ENCODE data around the gene BBX. TPM values are rescaled to one million over a fixed set of nuclear protein-coding genes. Genes with fewer than 3 reads are reported as not detected.

BBX gene
- total and polyA plus RNA-seq, 7 experiments from 2014 or later, result 44.3 to 120 (median 93.4) TPM

GRCh38 chr3:107775974-107776373 lies 253.2 kb downstream of the BBX start:
- Mint-ChIP-seq H3K27me3 (no peaks in the 10 kb centered on the region), H3K27ac (no peak overlapping the region), H3K36me3 (peaks cover 0 to 51% (median 37%) of the 10 kb centered on the region in 5 donors), H3K4me1 (peaks cover 0 to 7% (median 0%) of the 10 kb centered on the region in 7 donors), H3K9me3 (no peaks in the 10 kb centered on the region), H3K4me3 (no peak overlapping the region)
- intact Hi-C loops (cut with micrococcal nuclease), result no loop called here
- CTCF ChIA-PET, result no interaction called here
- Histone ChIP-seq H3K4me1 (ENCODE audit: control insufficient read depth in 2 of 2, insufficient read depth in 2 of 2, low read length in 2 of 2) (no peaks in the 10 kb centered on the region), H3K27ac (ENCODE audit: low read depth, low read length) (no peak overlapping the region), H3K4me3 (ENCODE audit: low read length) (no peak overlapping the region), H3K36me3 (ENCODE audit: control insufficient read depth in 2 of 3, insufficient read depth in 3 of 3, low read length in 3 of 3) (peaks cover 0 to 45% (median 4%) of the 10 kb centered on the region in 3 experiments), H3K9me3 (ENCODE audit: control insufficient read depth in 2 of 3, low read length in 3 of 3) (no peaks in the 10 kb centered on the region), H3K27me3 (ENCODE audit: control insufficient read depth in 2 of 2, insufficient read depth in 2 of 2, low read length in 2 of 2) (no peaks in the 10 kb centered on the region)
- no peak for ATAC-seq
- POLR2A ChIA-PET, result no interaction called here
- no peak for DNase-seq

DNA sequence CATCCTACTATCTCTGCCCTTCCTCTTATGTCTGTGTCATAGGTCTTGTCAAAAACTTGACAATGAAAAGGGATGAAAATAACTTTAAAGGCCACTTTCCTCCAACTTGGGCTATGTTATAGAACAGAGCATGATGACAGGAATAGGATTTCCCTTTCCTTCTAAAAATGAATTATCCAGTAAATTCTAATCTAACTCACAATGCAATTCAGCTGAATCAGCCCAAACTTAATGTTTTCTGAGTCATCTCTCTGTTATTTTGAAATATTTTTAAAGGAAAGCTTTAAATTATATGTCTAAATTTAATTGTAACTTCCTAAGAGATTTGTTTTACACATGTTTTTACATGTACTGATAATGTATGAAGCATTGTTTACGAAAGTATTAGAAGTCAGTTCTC lies 258.5 kb downstream of the BBX start:
- H3K4me3 Mint-ChIP-seq, result no peak overlapping the region
- H3K36me3 Mint-ChIP-seq, result peaks cover 12 to 66% (median 32%) of the 10 kb centered on the region in 5 donors
- no peak overlapping the region for H3K27ac Mint-ChIP-seq
- Histone ChIP-seq H3K9me3 (ENCODE audit: control insufficient read depth in 2 of 3, low read length in 3 of 3) (no peaks in the 10 kb centered on the region), H3K27me3 (ENCODE audit: control insufficient read depth in 2 of 2, insufficient read depth in 2 of 2, low read length in 2 of 2) (no peaks in the 10 kb centered on the region), H3K36me3 (ENCODE audit: control insufficient read depth in 2 of 3, insufficient read depth in 3 of 3, low read length in 3 of 3) (peaks cover 0 to 38% (median 4%) of the 10 kb centered on the region in 3 experiments), H3K4me3 (ENCODE audit: low read length) (no peak overlapping the region), H3K4me1 (ENCODE audit: control insufficient read depth in 2 of 2, insufficient read depth in 2 of 2, low read length in 2 of 2) (no peaks in the 10 kb centered on the region), H3K27ac (ENCODE audit: low read depth, low read length) (no peak overlapping the region)
- no peaks in the 10 kb centered on the region for H3K4me1 Mint-ChIP-seq
- peaks cover 0 to 2% (median 0%) of the 10 kb centered on the region in 11 donors for H3K9me3 Mint-ChIP-seq
- no peaks in the 10 kb centered on the region for H3K27me3 Mint-ChIP-seq
- DNase-seq (no peak), ATAC-seq (no peak)
- POLR2A ChIA-PET, result no interaction called here
- intact Hi-C loops (cut with micrococcal nuclease), result no loop called here
- CTCF ChIA-PET, result no interaction called here

GRCh38 chr3:107782054-107782453 lies 259.3 kb downstream of the BBX start:
- Histone ChIP-seq H3K36me3 (ENCODE audit: control insufficient read depth in 2 of 3, insufficient read depth in 3 of 3, low read length in 3 of 3) (peaks cover 0 to 37% (median 4%) of the 10 kb centered on the region in 3 experiments), H3K4me1 (ENCODE audit: control insufficient read depth in 2 of 2, insufficient read depth in 2 of 2, low read length in 2 of 2) (no peaks in the 10 kb centered on the region), H3K27ac (ENCODE audit: low read depth, low read length) (no peak overlapping the region), H3K4me3 (ENCODE audit: low read length) (no peak overlapping the region), H3K9me3 (ENCODE audit: control insufficient read depth in 2 of 3, low read length in 3 of 3) (no peaks in the 10 kb centered on the region), H3K27me3 (ENCODE audit: control insufficient read depth in 2 of 2, insufficient read depth in 2 of 2, low read length in 2 of 2) (no peaks in the 10 kb centered on the region)
- H3K9me3 Mint-ChIP-seq, result peaks cover 0 to 2% (median 0%) of the 10 kb centered on the region in 11 donors
- no peaks in the 10 kb centered on the region for H3K27me3 Mint-ChIP-seq
- no peak overlapping the region for H3K27ac Mint-ChIP-seq
- ATAC-seq, result no peak
- H3K36me3 Mint-ChIP-seq, result peaks cover 12 to 70% (median 37%) of the 10 kb centered on the region in 5 donors
- ChIA-PET POLR2A (no interaction called here), CTCF (no interaction called here)
- no peak for DNase-seq
- intact Hi-C loops (cut with micrococcal nuclease), result no loop called here
- no peak overlapping the region for H3K4me3 Mint-ChIP-seq
- H3K4me1 Mint-ChIP-seq, result no peaks in the 10 kb centered on the region

GRCh38 chr3:107790612-107791011 lies 267.9 kb downstream of the BBX start:
- Mint-ChIP-seq H3K4me3 (no peak overlapping the region), H3K27me3 (no peaks in the 10 kb centered on the region), H3K36me3 (peaks cover 6 to 55% (median 30%) of the 10 kb centered on the region in 5 donors), H3K9me3 (peaks cover 0 to under 1% (median 0%) of the 10 kb centered on the region in 11 donors), H3K27ac (peak overlapping the region in 1 of 9 donors; percentile 2), H3K4me1 (peaks cover 0 to 16% (median 8%) of the 10 kb centered on the region in 7 donors)
- Histone ChIP-seq H3K9me3 (ENCODE audit: control insufficient read depth in 2 of 3, low read length in 3 of 3) (no peaks in the 10 kb centered on the region), H3K4me1 (ENCODE audit: control insufficient read depth in 2 of 2, insufficient read depth in 2 of 2, low read length in 2 of 2) (no peaks in the 10 kb centered on the region), H3K27me3 (ENCODE audit: control insufficient read depth in 2 of 2, insufficient read depth in 2 of 2, low read length in 2 of 2) (no peaks in the 10 kb centered on the region), H3K36me3 (ENCODE audit: control insufficient read depth in 2 of 3, insufficient read depth in 3 of 3, low read length in 3 of 3) (peaks cover 0 to 40% (median 0%) of the 10 kb centered on the region in 3 experiments), H3K4me3 (ENCODE audit: low read length) (no peak overlapping the region), H3K27ac (ENCODE audit: low read depth, low read length) (no peak overlapping the region)
- no peak for ATAC-seq
- intact Hi-C loops (cut with micrococcal nuclease), result no loop called here
- ChIA-PET CTCF (no interaction called here), POLR2A (no interaction called here)
- DNase-seq, result no peak

DNA sequence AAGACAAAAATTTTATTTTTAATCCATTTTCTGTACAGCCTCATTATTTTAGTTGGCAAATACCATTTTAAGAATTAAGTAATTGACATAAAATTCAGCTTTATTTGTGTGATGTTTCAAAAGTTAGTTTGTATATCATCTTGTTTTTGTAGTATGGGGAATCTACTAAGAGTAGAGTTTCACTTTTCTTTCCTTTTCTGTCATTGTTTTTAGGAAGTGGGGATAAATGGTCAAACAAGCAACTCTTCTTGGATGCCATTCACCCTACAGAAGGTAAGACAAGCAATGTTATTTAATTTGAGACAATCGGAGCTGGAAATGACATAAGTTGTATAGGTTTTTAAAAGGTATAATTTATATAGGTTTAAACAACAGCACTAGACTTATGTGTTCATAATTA lies 268.3 kb downstream of the BBX start:
- intact Hi-C loops (cut with micrococcal nuclease), result no loop called here
- H3K27me3 ChIP-seq (ENCODE audit: control insufficient read depth in 2 of 2, insufficient read depth in 2 of 2, low read length in 2 of 2), result no peaks in the 10 kb centered on the region
- H3K4me3 ChIP-seq (ENCODE audit: low read length), result no peak overlapping the region
- H3K4me1 ChIP-seq (ENCODE audit: control insufficient read depth in 2 of 2, insufficient read depth in 2 of 2, low read length in 2 of 2), result peaks cover 1% of the 10 kb centered on the region in 2 donors
- no peaks in the 10 kb centered on the region for H3K9me3 ChIP-seq (ENCODE audit: control insufficient read depth in 2 of 3, low read length in 3 of 3)
- H3K36me3 ChIP-seq (ENCODE audit: control insufficient read depth in 2 of 3, insufficient read depth in 3 of 3, low read length in 3 of 3), result peaks cover 0 to 40% (median 0%) of the 10 kb centered on the region in 3 experiments
- Mint-ChIP-seq H3K4me1 (peaks cover 0 to 19% (median 12%) of the 10 kb centered on the region in 7 donors), H3K27me3 (no peaks in the 10 kb centered on the region), H3K36me3 (peaks cover 6 to 54% (median 29%) of the 10 kb centered on the region in 5 donors), H3K9me3 (no peaks in the 10 kb centered on the region), H3K4me3 (no peak overlapping the region), H3K27ac (no peak overlapping the region)
- ChIA-PET CTCF (no interaction called here), POLR2A (interaction anchor here (0.6 kb wide), 1 partner anchor 28 kb away, joined by 3 read pairs; no protein-coding TSS in a partner anchor)
- H3K27ac ChIP-seq (ENCODE audit: low read depth, low read length), result no peak overlapping the region
- ATAC-seq (no peak), DNase-seq (no peak)

GRCh38 chr3:107791450-107791849 lies 268.7 kb downstream of the BBX start:
- ChIA-PET POLR2A (interaction anchor here (0.6 kb wide), 1 partner anchor 27 kb away, joined by 3 read pairs; no protein-coding TSS in a partner anchor), CTCF (no interaction called here)

More at GRCh38 chr3:107791450-107791849, 268.7 kb downstream of the BBX start:
- Histone ChIP-seq H3K27me3 (ENCODE audit: control insufficient read depth in 2 of 2, insufficient read depth in 2 of 2, low read length in 2 of 2) (no peaks in the 10 kb centered on the region), H3K9me3 (ENCODE audit: control insufficient read depth in 2 of 3, low read length in 3 of 3) (no peaks in the 10 kb centered on the region), H3K4me3 (ENCODE audit: low read length) (no peak overlapping the region), H3K4me1 (ENCODE audit: control insufficient read depth in 2 of 2, insufficient read depth in 2 of 2, low read length in 2 of 2) (peaks cover 5 to 6% of the 10 kb centered on the region in 2 donors), H3K36me3 (ENCODE audit: control insufficient read depth in 2 of 3, insufficient read depth in 3 of 3, low read length in 3 of 3) (peaks cover 0 to 40% (median 0%) of the 10 kb centered on the region in 3 experiments), H3K27ac (ENCODE audit: low read depth, low read length) (no peak overlapping the region)
- no peaks in the 10 kb centered on the region for H3K27me3 Mint-ChIP-seq
- no peak overlapping the region for H3K4me3 Mint-ChIP-seq
- intact Hi-C loops (cut with micrococcal nuclease), result no loop called here
- no peaks in the 10 kb centered on the region for H3K9me3 Mint-ChIP-seq
- peaks cover 6 to 54% (median 32%) of the 10 kb centered on the region in 5 donors for H3K36me3 Mint-ChIP-seq
- no peak for ATAC-seq
- H3K27ac Mint-ChIP-seq, result no peak overlapping the region
- H3K4me1 Mint-ChIP-seq, result peaks cover 0 to 23% (median 17%) of the 10 kb centered on the region in 7 donors
- DNase-seq, result no peak

Data from naive thymus-derived CD4-positive, alpha-beta T cell (primary cell).